Osteoblast (primary cell): Measurements from ENCODE around the gene PSG2. TPM values are rescaled to one million over a fixed set of nuclear protein-coding genes. Genes with fewer than 3 reads are reported as not detected.
A peak's percentile ranks its signal among the peaks of the same experiment; 100 is the strongest.
"Not testable (repeated sequence)": the region's sequence is repeated elsewhere in the genome, so short reads cannot be mapped to it uniquely, and the experiment has no call there.

Source experiments
- DNase-seq: peaks from one replicate; pipeline ENCODE4 v3.0.0; 2011; ENCODE audit warnings: low spot score, mixed read lengths; ENCODE audit not compliant: insufficient read length; ENCODE audit errors: missing footprints
- H2AFZ ChIP-seq: 2 replicates; pipeline ENCODE4 v1.6.0; 2011; ENCODE audit warnings: mild to moderate bottlenecking, low read length
- H3K27ac ChIP-seq: 2 replicates; pipeline ENCODE4 v1.5.1; 2011; ENCODE audit warnings: mild to moderate bottlenecking, low read depth, low read length, moderate library complexity
- H3K27me3 ChIP-seq: 2 replicates; pipeline ENCODE4 v1.6.0; 2012; ENCODE audit warnings: mild to moderate bottlenecking, control low read depth, inconsistent platforms, low read length, moderate library complexity; ENCODE audit not compliant: insufficient read depth
- H3K36me3 ChIP-seq: 2 replicates; pipeline ENCODE4 v1.5.1; 2011; ENCODE audit warnings: mild to moderate bottlenecking, low read length, control low read depth, moderate library complexity; ENCODE audit not compliant: insufficient read depth
- H3K4me1 ChIP-seq: 2 replicates; pipeline ENCODE4 v1.5.1; 2011; ENCODE audit warnings: mild to moderate bottlenecking, low read length, control low read depth, moderate library complexity; ENCODE audit not compliant: insufficient read depth
- H3K4me2 ChIP-seq: 2 replicates; pipeline ENCODE4 v1.6.0; 2011; ENCODE audit warnings: mild to moderate bottlenecking, low read length; ENCODE audit not compliant: insufficient read depth
- H3K4me3 ChIP-seq: fragments of 200-600 bp; sonication (generic); 3 replicates; pipeline ENCODE4 v1.5.1; 2012; ENCODE audit warnings: mild to moderate bottlenecking, low read length, inconsistent platforms; ENCODE audit not compliant: insufficient read depth
- H3K79me2 ChIP-seq: 2 replicates; pipeline ENCODE4 v1.6.0; 2012; ENCODE audit warnings: mild to moderate bottlenecking, low read length, control low read depth, inconsistent platforms; ENCODE audit not compliant: insufficient read depth
- H3K9me3 ChIP-seq: 2 replicates; pipeline ENCODE4 v1.5.1; 2011; ENCODE audit warnings: low read depth, low read length, control low read depth
- H4K20me1 ChIP-seq: 2 replicates; pipeline ENCODE4 v1.6.0; 2012; ENCODE audit warnings: mild to moderate bottlenecking, low read length, control low read depth; ENCODE audit not compliant: insufficient read depth
- CTCF ChIP-seq: IDR thresholded peaks from 2 replicates; pipeline ENCODE4 v1.5.1; 2011; ENCODE audit warnings: mild to moderate bottlenecking, low read depth, low read length, moderate library complexity; ENCODE audit errors: extremely low read depth
- total RNA-seq: library from RNA; depleted of rRNA; stranded (reverse); fragments of >200 nt; gene quantifications from 2 replicates; pipeline ENCODE4 v1.2.3, GENCODE V29; 2012

Gene PSG2
- total RNA-seq, 1 donor: not detected

- Histone ChIP-seq H3K4me2 (no peak overlapping the region), H4K20me1 (no peaks in the 10 kb centered on the region), H3K9me3 (no peaks in the 10 kb centered on the region), H3K36me3 (no peaks in the 10 kb centered on the region), H3K79me2 (no peaks in the 10 kb centered on the region), H3K4me3 (no peak overlapping the region), H3K27me3 (no peaks in the 10 kb centered on the region), H3K27ac (no peak overlapping the region), H3K4me1 (peaks cover 31% of the 10 kb centered on the region), H2AFZ (no peak overlapping the region)
- DNase-seq: no peak
- TF ChIP-seq CTCF: peak; percentile 13
Observed at GRCh38 chr19:43124360-43124759, 41.9 kb upstream of the PSG2 start.

- H3K27me3 ChIP-seq, H4K20me1 ChIP-seq, H3K4me3 ChIP-seq, H3K9me3 ChIP-seq, H2AFZ ChIP-seq, H3K79me2 ChIP-seq, H3K36me3 ChIP-seq: not testable (repeated sequence)
- H3K27ac ChIP-seq: peak overlapping the region; percentile 59
- peak overlapping the region; percentile 5 for H3K4me2 ChIP-seq
- H3K4me1 ChIP-seq: peaks cover 15% of the 10 kb centered on the region
- peak; percentile 1 for DNase-seq
Observed at GRCh38 chr19:43120433-43121026, 38.0 kb upstream of the PSG2 start.

- Histone ChIP-seq H3K27ac (peak overlapping the region; percentile 59), H3K4me1 (peaks cover 15% of the 10 kb centered on the region), H2AFZ (peak overlapping the region; percentile 46)
- not testable (repeated sequence) for H3K9me3 ChIP-seq, DNase-seq, H3K4me2 ChIP-seq, H3K4me3 ChIP-seq, H3K27me3 ChIP-seq, H4K20me1 ChIP-seq, H3K79me2 ChIP-seq, H3K36me3 ChIP-seq
Observed at GRCh38 chr19:43119526-43119925, 37.0 kb upstream of the PSG2 start.

GRCh38 chr19:43116421-43116820 lies 33.9 kb upstream of the PSG2 start:
- not testable (repeated sequence) for H3K4me2 ChIP-seq, H3K4me3 ChIP-seq, H2AFZ ChIP-seq, H3K27me3 ChIP-seq, DNase-seq, H3K27ac ChIP-seq, H3K9me3 ChIP-seq, H3K79me2 ChIP-seq, H4K20me1 ChIP-seq, H3K36me3 ChIP-seq
- H3K4me1 ChIP-seq: peaks cover 15% of the 10 kb centered on the region

- DNase-seq, H3K79me2 ChIP-seq, H3K4me2 ChIP-seq, H3K4me1 ChIP-seq, H4K20me1 ChIP-seq, H3K27me3 ChIP-seq, H3K9me3 ChIP-seq, H2AFZ ChIP-seq, H3K27ac ChIP-seq, H3K36me3 ChIP-seq, H3K4me3 ChIP-seq: not testable (repeated sequence)
Observed at GRCh38 chr19:43115548-43115947, 33.0 kb upstream of the PSG2 start.

- H3K79me2 ChIP-seq, H3K36me3 ChIP-seq, H3K4me2 ChIP-seq: not testable (repeated sequence)
Observed at GRCh38 chr19:43115064-43115463, 32.6 kb upstream of the PSG2 start.

GRCh38 chr19:43114626-43115025 lies 32.1 kb upstream of the PSG2 start:
- H3K4me1 ChIP-seq, H4K20me1 ChIP-seq, H3K79me2 ChIP-seq, H3K9me3 ChIP-seq, H3K27me3 ChIP-seq, H3K27ac ChIP-seq, H2AFZ ChIP-seq, DNase-seq, H3K36me3 ChIP-seq, H3K4me3 ChIP-seq, H3K4me2 ChIP-seq: not testable (repeated sequence)

More at GRCh38 chr19:43115064-43115463, 32.6 kb upstream of the PSG2 start:
- not testable (repeated sequence) for H3K27me3 ChIP-seq, DNase-seq, H3K4me3 ChIP-seq, H3K9me3 ChIP-seq, H4K20me1 ChIP-seq, H2AFZ ChIP-seq, H3K4me1 ChIP-seq, H3K27ac ChIP-seq

GRCh38 chr19:43107401-43107800 lies 24.9 kb upstream of the PSG2 start:
- H3K9me3 ChIP-seq, H2AFZ ChIP-seq, H3K79me2 ChIP-seq, H3K4me3 ChIP-seq, H3K4me2 ChIP-seq, H4K20me1 ChIP-seq, H3K27me3 ChIP-seq, H3K27ac ChIP-seq, H3K4me1 ChIP-seq, H3K36me3 ChIP-seq, DNase-seq: not testable (repeated sequence)
